GM18517 (cell line): ENCODE results near the gene PSD4.

Experiments used
- ATAC-seq: cut with Tn5 transposase; IDR thresholded peaks from one replicate; pipeline ENCODE4 v1.9.1; 2021; ENCODE audit warnings: mild to moderate bottlenecking, moderate library complexity; ENCODE audit not compliant: unreplicated experiment

PSD4 gene

GRCh38 chr2:113203217-113203530 is 29.4 kb downstream of the PSD4 start:
- ATAC-seq = no peak

GRCh38 chr2:113203901-113204519 is 30.2 kb downstream of the PSD4 start:
- peak; percentile 78 for ATAC-seq

GRCh38 chr2:113206251-113206650 is 32.5 kb downstream of the PSD4 start:
- no peak for ATAC-seq

- ATAC-seq = no peak
Measured at GRCh38 chr2:113207021-113207420, 33.2 kb downstream of the PSD4 start.

- ATAC-seq = no peak
Measured at GRCh38 chr2:113208396-113208795, 34.6 kb downstream of the PSD4 start.

- ATAC-seq = no peak
Measured at GRCh38 chr2:113209011-113209645, 35.4 kb downstream of the PSD4 start.

GRCh38 chr2:113209646-113210171 is 35.9 kb downstream of the PSD4 start:
- ATAC-seq = no peak

- ATAC-seq = no peak
Measured at GRCh38 chr2:113211226-113212105, 37.7 kb downstream of the PSD4 start.

- ATAC-seq = no peak
Measured at GRCh38 chr2:113212245-113213060, 38.7 kb downstream of the PSD4 start.

- ATAC-seq = no peak
Measured at GRCh38 chr2:113213061-113213930, 39.5 kb downstream of the PSD4 start.

GRCh38 chr2:113214141-113214540 is 40.4 kb downstream of the PSD4 start:
- no peak for ATAC-seq

- no peak for ATAC-seq
Measured at GRCh38 chr2:113215056-113215455, 41.3 kb downstream of the PSD4 start.

- ATAC-seq = no peak
Measured at GRCh38 chr2:113216321-113216720, 42.5 kb downstream of the PSD4 start.

GRCh38 chr2:113216891-113217454 is 43.2 kb downstream of the PSD4 start:
- no peak for ATAC-seq

GRCh38 chr2:113217455-113218282 is 43.9 kb downstream of the PSD4 start:
- no peak for ATAC-seq

GRCh38 chr2:113218283-113219091 is 44.7 kb downstream of the PSD4 start:
- no peak for ATAC-seq

GRCh38 chr2:113219092-113219441 is 45.3 kb downstream of the PSD4 start:
- ATAC-seq = no peak

GRCh38 chr2:113219525-113219888 is 45.7 kb downstream of the PSD4 start:
- ATAC-seq = no peak
